ENCODE measurements around the gene COQ8B. TPM values are rescaled to one million over a fixed set of nuclear protein-coding genes. Genes with fewer than 3 reads are reported as not detected.
"Not testable (repeated sequence)": the region's sequence is repeated elsewhere in the genome, so short reads cannot be mapped to it uniquely, and the experiment has no call there.

The COQ8B gene
- 27.1 and 30.6 TPM in 2 replicates for total RNA-seq

DNA sequence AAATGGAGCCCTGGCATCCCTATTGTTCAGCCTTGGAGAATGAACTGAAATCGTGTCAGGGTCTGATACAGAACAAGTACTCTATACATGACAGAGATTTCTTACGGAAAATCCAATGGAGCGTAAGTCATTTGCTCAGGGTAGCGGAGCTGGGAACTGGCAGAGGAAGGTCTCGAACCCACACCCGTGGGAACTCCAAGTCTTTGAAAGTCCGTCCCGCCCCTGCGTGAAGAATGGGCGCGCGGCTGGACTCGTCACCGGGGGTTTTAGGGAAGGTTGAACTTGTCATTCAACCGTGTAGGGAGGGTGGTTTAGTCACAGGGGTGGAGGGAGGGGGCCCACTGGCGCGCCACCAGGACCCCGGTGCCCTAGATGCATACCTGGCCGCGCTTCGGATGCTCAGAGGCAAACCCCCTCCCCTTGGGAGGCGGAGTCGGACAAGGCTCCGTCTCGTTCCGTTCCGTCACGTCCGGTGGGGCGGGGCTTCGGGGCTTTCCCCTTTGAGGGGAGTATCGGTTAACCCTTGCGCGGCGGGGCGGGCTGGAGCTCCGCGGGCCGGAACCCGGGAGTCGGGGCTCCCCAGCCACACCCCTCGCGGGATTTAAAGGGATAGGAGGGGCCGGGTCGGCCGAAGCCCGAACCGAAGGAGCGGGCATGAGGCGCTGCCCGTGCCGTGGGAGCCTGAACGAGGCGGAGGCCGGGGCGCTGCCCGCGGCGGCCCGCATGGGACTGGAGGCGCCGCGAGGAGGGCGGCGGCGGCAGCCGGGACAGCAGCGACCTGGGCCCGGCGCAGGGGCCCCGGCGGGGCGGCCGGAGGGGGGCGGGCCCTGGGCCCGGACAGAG lies at the start of gene COQ8B, which contains the start of gene ITPKC:
TSS of gene COQ8B (minus strand) at position 405 of the 843 bp plus-strand sequence. CDS start 2,254 bp downstream, outside the sequence.
TSS of gene ITPKC (plus strand) at position 631 of the 843 bp plus-strand sequence. CDS start at position 655, 24 bp downstream.
- intact Hi-C loops (cut with micrococcal nuclease), result loop anchor here (1.0 to 10.0 kb wide), 6 partner anchors 62 to 678 kb away; partner anchors contain the start of genes BCKDHA, C19orf47, EXOSC5 and PLD3

DNA sequence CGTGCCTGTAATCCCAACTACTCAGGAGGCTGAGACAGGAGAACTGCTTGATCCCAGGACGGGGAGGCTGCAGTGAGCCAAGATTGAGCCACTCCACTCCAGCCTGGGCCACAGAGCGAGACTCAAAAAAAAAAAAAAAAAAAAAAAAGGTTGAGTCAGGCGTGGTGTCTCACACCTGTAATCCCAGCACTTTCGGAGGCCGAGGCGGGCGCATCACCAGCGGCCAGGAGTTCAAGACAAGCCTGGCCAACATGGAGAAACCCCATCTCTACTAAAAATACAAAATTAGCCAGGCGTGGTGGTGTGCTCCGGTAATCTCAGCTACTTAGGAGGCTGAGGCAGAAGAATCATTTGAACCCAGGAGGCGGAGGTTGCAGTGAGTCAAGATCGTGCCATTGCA lies 49.7 kb upstream of the COQ8B start:
- intact Hi-C loops (cut with micrococcal nuclease), result not testable (repeated sequence)

DNA sequence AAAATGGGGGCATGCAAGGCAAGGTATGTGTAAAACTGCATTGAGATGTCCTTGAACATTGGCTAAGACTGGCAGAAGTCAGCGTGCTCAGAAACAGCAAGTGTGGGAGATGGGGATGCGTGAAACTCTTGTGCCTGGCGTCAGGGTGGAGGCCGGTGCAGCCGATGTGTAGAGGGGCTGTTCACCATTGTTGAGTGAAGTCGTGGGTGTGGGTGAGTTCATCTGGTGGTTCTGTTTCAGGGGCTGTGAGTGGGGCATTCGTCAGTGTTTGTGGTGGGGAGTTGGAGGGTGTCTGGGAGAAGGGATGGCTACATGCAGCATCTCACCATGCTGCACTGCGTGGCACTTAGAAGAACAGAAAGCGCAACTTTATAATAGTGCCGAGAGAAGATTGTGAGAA lies 47.3 kb upstream of the COQ8B start:
- intact Hi-C loops (cut with micrococcal nuclease), result no loop called here

DNA sequence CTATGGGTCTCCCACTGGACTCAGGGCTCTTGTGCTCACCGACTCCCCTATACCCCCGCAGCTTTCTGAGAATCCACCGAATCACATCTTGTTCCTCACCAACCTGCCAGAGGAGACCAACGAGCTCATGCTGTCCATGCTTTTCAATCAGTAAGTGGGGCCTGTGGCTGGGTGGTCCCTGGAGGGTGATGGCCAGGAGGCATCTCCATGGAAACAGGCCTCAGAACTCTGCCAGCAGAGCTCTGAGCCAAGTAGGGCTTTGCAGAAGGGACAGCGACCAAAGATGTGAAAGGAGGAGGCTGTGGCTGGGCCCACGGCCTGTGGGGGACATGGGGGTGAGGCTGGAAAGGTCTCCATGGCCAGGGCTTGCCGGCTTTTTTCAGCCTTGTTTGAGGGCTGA lies 46.8 kb upstream of the COQ8B start:
- intact Hi-C loops (cut with micrococcal nuclease), result no loop called here

DNA sequence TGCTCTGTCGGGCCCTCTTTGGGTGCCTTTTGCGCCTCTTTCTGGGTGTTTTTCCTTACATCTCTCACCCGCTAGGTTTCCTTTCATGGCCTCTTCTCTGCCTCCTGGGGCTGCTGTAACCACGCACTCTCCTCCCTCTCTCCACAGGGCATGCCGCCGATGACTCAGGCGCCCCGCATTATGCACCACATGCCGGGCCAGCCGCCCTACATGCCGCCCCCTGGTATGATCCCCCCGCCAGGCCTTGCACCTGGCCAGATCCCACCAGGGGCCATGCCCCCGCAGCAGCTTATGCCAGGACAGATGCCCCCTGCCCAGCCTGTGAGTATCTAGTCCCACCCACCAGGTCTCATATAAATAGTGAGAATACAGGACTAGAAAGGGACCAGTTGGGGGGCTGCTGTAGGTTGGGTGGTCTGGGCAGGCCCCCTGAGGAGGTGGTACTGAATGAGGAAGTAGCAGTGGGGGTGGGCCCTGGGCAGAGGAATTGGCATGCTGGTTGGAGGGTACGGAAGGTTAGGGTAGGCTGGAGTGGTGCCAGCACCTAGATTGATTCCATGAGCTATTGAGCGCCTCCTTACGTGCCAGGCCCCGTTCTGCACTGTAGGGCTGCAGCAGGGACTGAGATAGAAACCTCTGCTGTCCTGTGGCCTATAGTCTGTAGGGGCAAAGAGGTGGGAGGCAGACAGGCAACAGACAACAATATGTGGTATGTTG lies 46.2 kb upstream of the COQ8B start:
- intact Hi-C loops (cut with micrococcal nuclease), result no loop called here

DNA sequence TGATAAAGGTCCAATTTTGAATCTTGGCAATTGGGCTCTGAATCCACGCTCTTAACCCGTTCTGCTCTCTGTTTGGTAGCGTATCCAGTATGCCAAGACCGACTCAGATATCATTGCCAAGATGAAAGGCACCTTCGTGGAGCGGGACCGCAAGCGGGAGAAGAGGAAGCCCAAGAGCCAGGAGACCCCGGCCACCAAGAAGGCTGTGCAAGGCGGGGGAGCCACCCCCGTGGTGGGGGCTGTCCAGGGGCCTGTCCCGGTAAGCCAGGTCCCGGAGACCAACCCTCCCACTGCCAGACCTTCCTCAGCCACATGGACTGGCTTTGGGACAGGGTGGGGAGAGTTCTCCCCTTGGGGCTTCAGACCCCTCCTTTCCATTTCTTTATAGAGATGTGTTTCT lies 42.7 kb upstream of the COQ8B start:
- intact Hi-C loops (cut with micrococcal nuclease), result no loop called here

DNA sequence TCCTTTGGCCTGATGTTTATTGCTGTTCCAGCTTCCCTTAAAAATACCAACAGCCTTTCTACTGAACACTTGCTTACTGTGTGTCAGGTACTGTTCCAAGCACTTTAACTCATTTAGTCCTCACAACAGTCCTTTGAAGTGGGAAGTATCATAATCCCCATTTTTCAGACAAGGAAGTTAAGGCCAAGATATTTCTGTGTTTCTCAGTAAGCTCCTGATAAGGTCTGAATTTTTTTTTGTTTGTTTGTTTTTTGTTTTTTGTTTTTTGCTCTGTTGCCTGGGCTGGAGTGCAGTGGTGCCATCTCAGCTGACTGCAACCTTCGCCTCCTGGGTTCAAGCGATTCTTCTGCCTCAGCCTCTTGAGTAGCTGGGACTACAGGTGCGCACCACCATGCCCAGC lies 41.8 kb upstream of the COQ8B start:
- intact Hi-C loops (cut with micrococcal nuclease), result no loop called here

DNA sequence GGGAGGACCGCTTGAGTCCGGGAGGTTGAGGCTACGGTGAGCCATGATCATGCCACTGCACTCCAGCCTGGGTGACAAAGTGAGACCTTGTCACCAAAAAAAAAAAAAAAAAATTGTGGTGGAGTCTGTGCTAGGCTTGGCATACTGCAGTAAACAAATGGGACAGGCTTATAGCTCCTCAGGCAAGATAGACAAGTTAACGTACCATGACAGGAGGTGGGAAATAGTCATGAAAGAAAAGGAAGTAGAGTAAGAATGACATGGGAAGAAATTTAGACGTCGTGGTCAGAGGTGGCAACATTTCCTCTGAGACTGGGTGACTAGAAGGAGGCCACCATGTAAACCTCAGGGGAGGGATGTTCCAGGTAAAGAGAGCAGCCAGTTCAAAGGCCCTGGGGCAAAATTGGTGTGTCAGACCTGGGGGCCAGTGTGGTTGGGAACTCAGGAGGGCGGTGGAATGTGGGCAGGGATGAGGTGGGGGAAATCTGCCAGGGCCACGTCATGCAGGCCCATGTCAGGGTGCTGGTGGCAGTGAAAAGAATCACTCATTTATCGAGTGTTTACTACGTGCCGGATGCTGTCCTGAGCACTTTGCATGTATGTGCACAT lies 39.9 kb upstream of the COQ8B start:
- intact Hi-C loops (cut with micrococcal nuclease), result no loop called here

DNA sequence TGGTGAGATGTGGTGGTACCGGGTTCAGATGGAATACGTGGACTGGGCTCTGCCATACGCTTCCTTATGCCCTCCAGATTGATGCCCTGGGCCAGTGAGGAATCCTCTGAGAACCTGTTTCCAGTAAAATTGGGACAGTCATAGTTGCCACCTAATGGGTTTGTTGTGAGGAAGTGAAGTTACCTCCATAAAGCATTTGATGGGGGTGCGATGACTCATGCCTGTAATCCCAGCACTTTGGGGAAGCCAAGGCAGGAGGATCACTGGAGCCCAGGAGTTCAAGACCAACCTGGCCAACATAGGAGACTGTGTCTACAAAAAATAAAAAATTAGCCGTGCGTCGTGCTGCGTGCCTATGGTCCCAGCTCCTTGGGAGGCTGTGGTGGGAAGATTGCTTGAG lies 39.1 kb upstream of the COQ8B start:
- intact Hi-C loops (cut with micrococcal nuclease), result no loop called here

DNA sequence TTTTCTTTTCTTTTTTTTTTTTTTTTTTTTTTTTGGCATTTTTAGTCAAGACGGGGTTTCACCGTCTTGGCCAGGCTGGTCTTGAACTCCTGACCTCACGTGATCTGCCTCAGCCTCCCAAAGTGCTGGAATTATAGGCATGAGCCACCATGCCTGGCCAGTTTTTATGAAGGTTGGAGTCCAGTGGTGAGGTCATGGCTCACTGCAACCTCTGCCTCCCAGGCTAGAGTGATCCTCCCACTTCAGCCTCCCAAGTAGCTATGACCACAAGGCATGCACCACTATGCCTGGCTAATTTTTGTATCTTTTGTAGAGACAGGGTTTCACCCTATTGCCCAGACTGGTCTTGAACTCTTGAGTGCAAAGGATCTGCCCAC lies 38.5 kb upstream of the COQ8B start:
- intact Hi-C loops (cut with micrococcal nuclease), result no loop called here

DNA sequence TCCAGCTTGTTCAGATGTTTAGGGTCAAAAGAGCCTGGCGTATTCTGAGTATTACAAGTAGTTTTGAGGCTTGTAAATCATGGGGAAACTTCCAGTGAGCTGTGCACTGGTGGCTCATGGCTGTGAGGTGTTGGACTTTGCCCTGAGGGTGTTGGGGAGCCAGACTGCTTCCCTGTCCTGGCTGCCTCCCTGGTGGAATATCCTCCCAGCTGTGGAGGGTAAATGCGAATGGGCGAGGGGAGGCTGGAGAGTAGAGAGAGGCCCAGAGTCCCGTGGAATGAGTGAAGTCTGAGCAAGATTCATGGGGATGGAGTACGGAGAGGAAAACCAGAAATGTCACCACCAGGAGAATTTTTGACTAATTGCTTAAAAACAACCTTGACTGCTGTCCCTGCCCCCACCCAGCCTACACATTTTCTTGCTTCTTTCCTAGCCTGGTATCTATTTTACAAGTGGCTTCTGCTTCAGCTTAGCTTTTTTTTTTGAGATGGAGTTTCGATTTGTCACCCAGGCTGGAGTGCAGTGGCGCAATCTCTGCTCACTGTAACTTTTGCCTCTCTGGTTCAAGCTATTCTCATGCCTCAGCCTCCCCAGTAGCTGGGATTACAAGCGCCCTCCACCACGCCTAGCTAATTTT lies 38.0 kb upstream of the COQ8B start:
- intact Hi-C loops (cut with micrococcal nuclease), result loop anchor here (5.0 kb wide), 1 partner anchor 142 kb away; no protein-coding TSS in a partner anchor

DNA sequence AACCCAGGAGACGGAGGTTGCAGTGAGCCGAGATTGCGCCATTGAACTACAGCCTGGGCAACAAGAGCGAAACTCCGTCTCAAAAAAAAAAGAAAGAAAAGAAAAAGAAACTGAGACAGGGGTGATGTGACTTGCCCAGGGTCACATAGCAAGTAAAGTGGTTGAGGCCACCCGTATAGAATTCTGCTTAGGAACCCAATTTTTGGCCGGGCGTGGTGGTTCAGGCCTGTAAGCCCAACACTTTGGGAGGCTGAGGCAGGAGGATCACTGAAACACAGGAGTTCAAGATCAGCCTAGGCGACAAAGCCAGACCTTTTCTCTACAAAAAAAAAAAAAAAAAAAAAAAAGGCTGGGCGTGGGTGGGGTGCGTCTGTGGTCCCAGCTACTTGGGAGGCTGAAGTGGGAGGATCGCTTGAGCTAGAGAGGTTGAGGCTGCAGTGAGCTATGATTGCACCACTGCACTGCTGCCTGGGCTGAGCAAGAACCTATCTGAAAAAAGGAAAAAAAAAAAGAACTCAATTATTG lies 35.6 kb upstream of the COQ8B start:
- intact Hi-C loops (cut with micrococcal nuclease), result loop anchor here (5.0 kb wide), 1 partner anchor 140 kb away; no protein-coding TSS in a partner anchor

DNA sequence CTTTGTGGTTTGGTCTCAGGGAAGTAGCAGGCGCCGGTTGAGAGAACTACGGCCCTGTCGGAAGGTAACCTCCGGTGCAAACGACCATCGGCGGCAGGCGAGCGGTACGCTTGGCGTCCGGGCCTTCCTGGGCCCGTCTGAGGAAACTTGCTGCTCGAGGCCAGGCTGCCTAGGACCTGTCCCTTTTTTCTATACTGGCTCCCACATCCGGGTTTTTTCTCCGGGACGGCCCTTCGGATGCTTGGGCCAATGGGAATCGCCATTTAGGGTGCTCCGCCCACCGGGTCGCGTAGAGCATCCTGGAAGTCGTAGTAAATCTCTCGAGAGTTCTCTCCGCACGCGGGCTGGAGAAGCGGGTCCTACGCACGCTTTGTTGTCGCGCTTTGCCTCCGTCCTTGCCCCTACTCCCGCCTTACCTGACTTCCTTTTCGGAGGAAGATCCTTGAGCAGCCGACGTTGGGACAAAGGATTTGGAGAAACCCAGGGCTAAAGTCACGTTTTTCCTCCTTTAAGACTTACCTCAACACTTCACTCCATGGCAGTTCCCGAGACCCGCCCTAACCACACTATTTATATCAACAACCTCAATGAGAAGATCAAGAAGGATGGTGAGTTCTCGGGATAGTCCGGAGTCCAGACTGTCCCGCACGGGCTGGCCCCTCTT lies 34.3 kb upstream of the COQ8B start, which contains the start of gene SNRPA:
TSS of gene SNRPA (plus strand) at position 330 of the 664 bp plus-strand sequence. CDS start at position 536, 206 bp downstream.
- intact Hi-C loops (cut with micrococcal nuclease), result loop anchor here (1.0 to 5.0 kb wide), 7 partner anchors 26 to 139 kb away; partner anchors contain the start of gene NUMBL

DNA sequence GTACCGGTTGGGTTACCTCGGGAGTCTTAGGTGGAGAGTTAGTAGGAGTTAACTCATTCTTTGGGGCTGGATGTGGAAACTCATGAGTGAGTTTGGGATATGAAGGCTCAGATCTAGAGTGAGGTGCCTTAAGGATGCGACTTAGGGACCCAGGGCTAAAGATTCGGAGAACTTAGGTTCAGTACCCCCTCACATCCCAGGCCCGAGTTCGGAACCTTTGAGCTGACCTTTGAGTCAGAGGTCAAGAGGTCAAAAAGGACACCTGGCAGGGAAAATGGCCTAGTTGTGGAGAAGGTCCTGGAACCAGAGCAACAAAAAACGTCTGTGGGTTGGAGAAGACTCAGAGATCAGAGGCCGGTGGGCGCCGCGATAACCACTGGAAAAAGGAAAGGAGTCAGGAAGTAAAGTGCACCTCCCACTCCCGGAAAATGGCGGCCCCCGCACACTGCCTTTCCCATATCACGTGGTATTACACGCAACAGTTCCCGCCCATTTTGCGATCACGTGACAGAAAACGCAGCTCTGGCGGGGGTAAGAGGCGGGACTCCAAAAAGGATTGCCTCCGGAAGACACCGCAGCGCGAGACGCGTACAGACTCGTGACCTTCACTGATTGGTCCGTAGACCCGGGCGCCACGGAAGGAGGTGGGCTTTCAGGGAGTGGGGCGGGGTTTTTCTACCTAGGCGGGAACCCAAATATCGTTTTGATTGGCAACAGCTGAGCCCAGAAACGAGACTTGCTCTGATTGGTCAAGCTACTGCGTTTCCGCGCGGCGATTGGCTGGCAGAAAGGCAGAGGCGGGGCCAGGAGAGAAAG lies 33.6 kb upstream of the COQ8B start, which contains the start of gene ACTMAP:
TSS of gene ACTMAP (minus strand) at position 420 of the 816 bp plus-strand sequence. CDS start 674 bp downstream, outside the sequence.
- intact Hi-C loops (cut with micrococcal nuclease), result loop anchor here (1.0 to 5.0 kb wide), 5 partner anchors 35 to 138 kb away; no protein-coding TSS in a partner anchor

DNA sequence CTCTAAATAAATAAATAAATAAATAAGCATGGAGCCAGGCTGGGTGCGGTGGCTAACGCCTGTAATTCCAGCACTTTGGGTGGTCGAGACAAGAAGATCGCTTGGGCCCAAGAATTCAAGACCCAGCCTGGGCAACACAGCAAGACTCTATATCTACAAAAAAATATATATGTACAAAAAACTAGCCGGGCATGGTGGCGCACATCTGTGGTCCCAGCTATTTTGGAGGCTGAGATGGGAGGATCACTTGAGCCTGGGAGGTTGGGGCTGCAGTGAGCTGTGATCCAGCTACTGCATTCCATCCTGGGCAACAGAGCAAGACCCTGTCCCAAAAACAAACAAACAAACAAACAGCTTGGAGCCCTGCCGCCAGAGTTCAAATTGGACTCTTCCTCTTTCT lies 30.9 kb upstream of the COQ8B start:
- intact Hi-C loops (cut with micrococcal nuclease), result no loop called here

DNA sequence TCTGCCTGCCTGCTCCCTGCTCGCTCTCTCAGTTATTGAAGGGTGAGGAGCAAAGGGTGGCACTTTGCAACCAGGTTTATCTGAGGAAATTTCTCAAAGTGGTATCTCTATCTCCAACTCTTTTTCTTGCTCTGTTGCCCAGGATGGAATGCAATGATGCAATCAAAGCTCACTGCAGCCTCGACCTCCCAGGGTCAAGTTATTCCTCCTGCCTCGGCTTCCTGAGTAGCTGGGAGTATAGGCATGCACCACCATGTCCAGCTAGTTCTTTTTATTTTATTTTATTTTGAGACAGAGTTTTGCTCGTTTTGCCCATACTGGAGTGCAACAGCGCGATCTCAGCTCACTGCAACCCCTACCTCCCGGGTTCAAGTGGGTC lies 28.7 kb upstream of the COQ8B start:
- intact Hi-C loops (cut with micrococcal nuclease), result no loop called here

DNA sequence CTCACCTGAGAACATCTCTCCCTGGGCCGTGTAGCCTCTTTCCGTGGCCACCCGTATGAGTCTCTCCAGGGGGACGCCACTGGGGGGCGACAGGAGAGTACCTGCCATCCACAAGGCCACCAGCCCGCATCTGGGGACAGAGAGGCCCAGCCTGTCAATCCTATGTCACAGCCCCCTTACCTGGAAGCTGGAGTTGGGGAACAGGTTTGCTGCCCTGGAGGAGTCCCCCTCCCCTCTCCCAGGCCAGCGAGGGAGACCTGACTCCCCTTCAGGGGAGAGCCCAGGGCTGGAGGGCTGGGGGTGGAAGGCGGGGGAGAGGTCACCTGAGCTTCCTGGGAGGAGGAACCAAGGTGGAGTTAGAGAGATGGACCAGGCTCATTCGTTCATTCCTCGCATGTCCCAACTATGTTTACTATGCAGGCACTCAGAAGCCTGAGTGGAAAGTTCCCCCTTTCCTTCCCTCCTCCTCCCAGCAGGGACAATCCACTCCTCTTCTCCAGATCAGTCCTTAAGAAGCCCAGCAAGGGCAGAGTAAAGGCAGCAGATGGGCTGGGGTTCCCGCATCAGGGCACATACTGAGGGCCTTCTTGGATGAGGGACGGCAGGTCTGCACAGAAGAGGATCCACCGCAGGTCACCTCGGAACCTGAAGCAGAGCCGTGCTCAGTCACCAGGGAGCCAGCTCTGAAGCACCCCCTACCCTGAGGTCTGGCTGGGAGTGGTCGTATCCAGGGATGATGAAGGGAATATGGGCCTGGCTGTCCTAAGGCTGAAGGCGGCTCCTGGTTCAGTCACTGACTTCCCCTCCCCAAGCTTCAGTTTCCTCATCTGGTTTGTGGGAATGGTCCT lies 28.1 kb upstream of the COQ8B start:
- intact Hi-C loops (cut with micrococcal nuclease), result no loop called here

DNA sequence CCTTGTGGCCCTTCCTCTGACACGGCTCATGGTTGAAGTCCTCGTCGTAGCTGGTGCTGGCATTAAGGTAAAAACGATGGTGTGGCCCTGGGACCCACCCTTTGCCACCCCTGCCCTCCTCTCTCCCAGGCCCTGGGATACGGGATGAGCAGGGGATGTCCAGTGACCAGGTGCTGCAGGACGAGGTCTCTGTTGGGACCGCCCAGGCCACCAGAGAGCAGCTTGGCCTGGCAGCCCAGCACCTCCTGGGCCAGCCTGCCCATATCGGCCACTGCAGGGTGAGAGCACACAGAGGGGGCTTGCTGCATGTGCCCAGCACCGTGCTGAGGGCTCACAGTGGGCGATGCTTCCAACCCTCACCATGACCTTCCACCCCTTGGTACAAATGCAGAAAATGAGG lies 27.2 kb upstream of the COQ8B start:
- intact Hi-C loops (cut with micrococcal nuclease), result no loop called here
